Erythroblast (primary cell): ENCODE measurements around the gene EEFSEC.

Experiments used
- DNase-seq, 2 experiments: peaks; one replicate each; lab custom pipeline; 2025; lab: John Stamatoyannopoulos, UW
- GATA1 ChIP-seq: IDR thresholded peaks from 2 replicates; pipeline ENCODE4 v1.6.1; 2011; ENCODE audit warnings: low read depth, mild to moderate bottlenecking, control low read depth, low read length, moderate library complexity
- POLR2A ChIP-seq: IDR thresholded peaks from 2 replicates; pipeline ENCODE4 v1.6.1; 2011; ENCODE audit warnings: mild to moderate bottlenecking, low read length

The EEFSEC gene

GRCh38 chr3:128334086-128334645, 180.9 kb downstream of the EEFSEC start:
- DNase-seq, result no peak
- no peak for TF ChIP-seq GATA1
- TF ChIP-seq POLR2A, result no peak

GRCh38 chr3:128334766-128335165, 181.5 kb downstream of the EEFSEC start:
- DNase-seq, result no peak
- TF ChIP-seq GATA1, result no peak
- TF ChIP-seq POLR2A, result no peak

- no peak for DNase-seq
- no peak for TF ChIP-seq GATA1
These were observed 182.5 kb downstream of the EEFSEC start for GRCh38 chr3:128335621-128336296.

DNA sequence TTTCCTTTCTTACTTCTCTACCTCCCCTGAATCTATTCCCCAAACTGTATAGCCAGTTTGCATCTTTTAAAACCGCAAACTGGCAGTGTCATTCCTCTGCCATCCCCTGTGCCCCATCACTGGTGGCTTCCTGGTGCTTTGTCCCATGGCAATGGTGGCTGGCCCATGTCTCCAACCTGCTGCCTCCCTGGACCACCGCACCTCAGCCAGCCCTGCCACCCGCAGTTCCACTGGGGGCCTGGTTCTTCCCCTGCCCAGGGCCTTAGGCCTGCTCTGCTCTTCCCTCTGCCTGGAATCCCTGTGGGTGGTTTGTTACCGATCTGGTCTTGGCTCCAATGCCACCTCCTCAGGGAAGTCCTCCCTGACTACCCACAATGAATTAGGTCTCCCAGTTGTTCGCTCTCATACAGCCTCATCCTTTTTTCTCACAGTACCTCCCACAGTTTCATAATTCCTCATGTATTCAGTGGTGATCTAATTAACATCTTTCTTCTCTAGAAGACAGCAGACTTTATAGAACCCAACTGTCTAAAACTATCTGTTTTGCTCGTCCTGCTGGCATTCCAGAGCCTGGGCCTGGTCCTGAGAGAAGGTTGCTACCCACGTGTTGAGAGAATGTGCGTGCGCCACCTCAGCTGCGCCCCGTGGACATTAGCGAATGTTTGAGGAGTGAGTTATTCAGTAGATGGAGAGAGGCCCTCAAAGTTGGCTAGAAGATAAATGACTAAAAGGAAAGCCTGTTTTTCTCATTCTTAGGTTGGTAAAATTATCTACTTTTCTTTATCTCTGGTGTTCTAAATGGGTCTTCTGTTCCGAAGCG, 183.3 kb downstream of the EEFSEC start:
- TF ChIP-seq POLR2A (no peak), GATA1 (no peak)
- no peak for DNase-seq

- TF ChIP-seq GATA1, result no peak
- TF ChIP-seq POLR2A, result no peak
- DNase-seq, result no peak
These were observed 184.0 kb downstream of the EEFSEC start for GRCh38 chr3:128337305-128337704.

- no peak for TF ChIP-seq POLR2A
- TF ChIP-seq GATA1, result no peak
- DNase-seq, result no peak
These were observed 185.5 kb downstream of the EEFSEC start for GRCh38 chr3:128338536-128339330.

DNA sequence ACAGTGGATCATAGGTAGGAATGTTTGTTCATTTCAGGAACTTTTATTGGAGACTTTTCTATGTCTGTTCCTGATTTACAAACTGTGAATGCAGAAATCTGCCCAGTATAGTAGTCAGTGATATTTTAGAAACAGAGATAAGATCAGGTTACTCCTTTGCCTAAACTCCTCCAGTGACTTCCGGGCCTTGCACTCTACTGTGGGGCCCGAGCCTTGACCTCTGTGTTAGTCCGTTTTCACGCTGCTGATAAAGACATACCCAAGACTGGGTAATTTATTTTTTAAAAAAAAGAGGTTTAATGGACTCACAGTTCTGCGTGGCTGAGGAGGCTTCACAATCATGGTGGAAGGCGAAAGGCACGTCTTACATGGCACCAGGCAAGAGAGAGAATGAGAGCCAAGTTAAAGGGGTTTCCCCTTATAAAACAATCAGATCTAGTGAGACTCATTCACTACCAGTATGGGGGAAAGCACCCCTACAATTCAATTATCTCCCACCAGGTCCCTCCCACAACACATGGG, 186.3 kb downstream of the EEFSEC start:
- TF ChIP-seq GATA1, result no peak
- no peak for TF ChIP-seq POLR2A

GRCh38 chr3:128340198-128340903, 187.1 kb downstream of the EEFSEC start:
- DNase-seq, result no peak
- TF ChIP-seq POLR2A, result no peak
- no peak for TF ChIP-seq GATA1

More for the DNA sequence above, 186.3 kb downstream of the EEFSEC start:
- DNase-seq, result no peak

- TF ChIP-seq POLR2A, result no peak
- TF ChIP-seq GATA1, result no peak
These were observed 187.7 kb downstream of the EEFSEC start for GRCh38 chr3:128340904-128341555.

DNA sequence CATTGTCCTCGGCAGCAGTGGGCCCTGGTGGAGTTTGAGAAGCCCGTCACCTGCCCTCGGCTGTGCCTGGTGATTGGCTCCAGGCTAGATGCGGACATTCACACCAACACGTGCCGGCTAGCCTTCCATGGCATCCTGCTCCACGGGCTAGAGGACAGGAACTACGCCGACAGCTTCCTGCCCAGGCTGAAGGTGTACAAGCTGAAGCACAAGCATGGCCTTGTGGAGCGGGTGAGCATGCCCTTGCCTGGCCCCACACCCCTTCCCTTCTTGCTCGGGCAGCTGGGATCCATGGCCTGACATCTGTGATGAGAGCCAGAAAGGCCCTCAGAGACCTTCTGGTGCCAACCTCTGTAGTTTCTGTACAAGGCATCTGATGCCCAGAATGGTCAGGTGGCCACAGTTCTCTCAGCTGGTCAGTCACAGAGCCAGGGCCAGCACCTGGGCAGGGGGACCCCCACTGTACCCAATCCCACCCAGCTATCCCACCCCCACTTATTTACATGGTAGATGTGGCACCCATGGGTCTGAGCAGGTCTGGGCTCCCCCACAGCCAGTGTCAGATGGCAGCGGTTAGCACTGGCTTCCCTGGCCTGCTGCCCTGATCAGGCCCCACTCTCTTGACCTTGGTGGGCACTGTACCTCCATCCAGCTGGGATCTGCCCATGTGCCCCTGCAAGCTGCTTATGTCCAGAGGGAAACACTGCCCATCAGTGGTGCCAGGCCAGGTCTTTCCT, 188.5 kb downstream of the EEFSEC start:
- TF ChIP-seq GATA1 (no peak), POLR2A (no peak)
- DNase-seq, result no peak

More at GRCh38 chr3:128340904-128341555, 187.7 kb downstream of the EEFSEC start:
- no peak for DNase-seq

GRCh38 chr3:128342701-128343180, 189.5 kb downstream of the EEFSEC start:
- TF ChIP-seq POLR2A (no peak), GATA1 (no peak)

More at GRCh38 chr3:128342701-128343180, 189.5 kb downstream of the EEFSEC start:
- DNase-seq, result no peak
